CD14-positive monocyte (primary cell): ENCODE results near the gene VEGFC. TPM values are rescaled to one million over a fixed set of nuclear protein-coding genes. Genes with fewer than 3 reads are reported as not detected.
A peak's percentile ranks its signal among the peaks of the same experiment; 100 is the strongest.

ENCODE experiments used
- DNase-seq, 3 donors: peaks; one replicate each; pipeline ENCODE4 v3.0.0-alpha.2; 2011 to 2022
- H2AFZ ChIP-seq: 2 replicates; pipeline ENCODE4 v1.6.0; 2012; ENCODE audit warnings: mild to moderate bottlenecking, low read depth, low read length, inconsistent platforms; ENCODE audit not compliant: insufficient read depth, poor library complexity, severe bottlenecking
- H3K27ac ChIP-seq, 2 donors: 1 replicate in 1 of 2; 2 replicates in 1 of 2; pipeline ENCODE4 v1.5.1; 2012 to 2013; ENCODE audit warnings: low read length in 2 of 2, control low read depth in 1 of 2, inconsistent platforms in 1 of 2, low read depth in 1 of 2, mild to moderate bottlenecking in 1 of 2
- H3K27me3 ChIP-seq, 2 donors: one replicate each; pipeline versions ENCODE4 v1.6.0 to v1.6.1; 2011 to 2013; ENCODE audit warnings: low read length in 2 of 2; ENCODE audit not compliant: control insufficient read depth in 2 of 2, insufficient read depth in 2 of 2
- H3K36me3 ChIP-seq, 2 donors: replicated peaks in 1 of 2; 1 replicate in 1 of 2; 2 replicates in 1 of 2; pipeline versions ENCODE4 v1.5.1 to v1.6.1; 2012 to 2013; ENCODE audit warnings: low read length in 2 of 2, control low read depth in 1 of 2, inconsistent platforms in 1 of 2, mild to moderate bottlenecking in 1 of 2; ENCODE audit not compliant: insufficient read depth in 2 of 2, control insufficient read depth in 1 of 2
- H3K4me1 ChIP-seq, 2 donors: 1 replicate in 1 of 2; 2 replicates in 1 of 2; pipeline versions ENCODE4 v1.5.1 to v1.6.1; 2012 to 2013; ENCODE audit warnings: low read length in 2 of 2, control low read depth in 1 of 2, inconsistent platforms in 1 of 2, mild to moderate bottlenecking in 1 of 2, moderate library complexity in 1 of 2; ENCODE audit not compliant: insufficient read depth in 2 of 2, control insufficient read depth in 1 of 2
- H3K4me2 ChIP-seq: replicated peaks from 2 replicates; pipeline ENCODE3; 2012; ENCODE audit warnings: low read length, moderate library complexity, mild to moderate bottlenecking; ENCODE audit not compliant: poor library complexity, severe bottlenecking; ENCODE audit errors: extremely low read depth
- H3K4me3 ChIP-seq, 3 experiments: fragments of 200-600 bp in 1 of 3; sonication (generic) in 1 of 3; replicated peaks in 1 of 3; 1 replicate in 2 of 3; 2 replicates in 1 of 3; pipeline ENCODE4 v1.5.1; 2011 to 2013; ENCODE audit warnings: low read length in 3 of 3, mild to moderate bottlenecking in 3 of 3, control low read depth in 2 of 3, low read depth in 2 of 3, inconsistent platforms in 1 of 3, moderate library complexity in 1 of 3
- H3K79me2 ChIP-seq: 2 replicates; pipeline ENCODE4 v1.6.0; 2012; ENCODE audit warnings: mild to moderate bottlenecking, control low read depth, inconsistent platforms, low read length, moderate library complexity; ENCODE audit not compliant: insufficient read depth
- H3K9ac ChIP-seq: 2 replicates; pipeline ENCODE4 v1.6.0; 2017; ENCODE audit warnings: low read length, mild to moderate bottlenecking; ENCODE audit not compliant: insufficient read depth, poor library complexity, severe bottlenecking
- H3K9me3 ChIP-seq, 2 donors: replicated peaks in 1 of 2; 1 replicate in 1 of 2; 2 replicates in 1 of 2; pipeline versions ENCODE4 v1.5.1 to v1.6.1; 2012 to 2013; ENCODE audit warnings: low read length in 2 of 2, control low read depth in 1 of 2; ENCODE audit not compliant: control insufficient read depth in 1 of 2, insufficient read depth in 1 of 2
- H4K20me1 ChIP-seq: 2 replicates; pipeline ENCODE4 v1.6.0; 2012; ENCODE audit warnings: mild to moderate bottlenecking, low read length, control low read depth, moderate library complexity; ENCODE audit not compliant: insufficient read depth
- H3K27ac Mint-ChIP-seq, 7 donors: one replicate each; pipeline ENCODE4 v1.8.0; 2020; ENCODE audit warnings: mild to moderate bottlenecking in 7 of 7, mixed read lengths in 7 of 7, moderate library complexity in 6 of 7, inconsistent platforms in 2 of 7
- H3K27me3 Mint-ChIP-seq, 3 donors: one replicate each; pipeline ENCODE4 v1.8.0; 2021 to 2022; ENCODE audit warnings: low read depth in 3 of 3, mild to moderate bottlenecking in 3 of 3, mixed read lengths in 3 of 3, moderate library complexity in 3 of 3, inconsistent platforms in 1 of 3
- H3K36me3 Mint-ChIP-seq, 2 donors: one replicate each; pipeline ENCODE4 v1.8.0; 2020; ENCODE audit warnings: mixed read lengths in 2 of 2, inconsistent platforms in 1 of 2, mild to moderate bottlenecking in 1 of 2
- H3K4me1 Mint-ChIP-seq: one replicate; pipeline ENCODE4 v1.8.0; 2020; ENCODE audit warnings: mild to moderate bottlenecking, mixed read lengths
- H3K4me3 Mint-ChIP-seq, 2 donors: one replicate each; pipeline ENCODE4 v1.8.0; 2020; ENCODE audit warnings: mild to moderate bottlenecking in 2 of 2, mixed read lengths in 2 of 2, moderate library complexity in 1 of 2
- H3K9me3 Mint-ChIP-seq, 7 donors: one replicate each; pipeline ENCODE4 v1.8.0; 2020 to 2022; ENCODE audit warnings: mixed read lengths in 7 of 7, mild to moderate bottlenecking in 6 of 7, moderate library complexity in 6 of 7, inconsistent platforms in 2 of 7
- WGBS: methylation state at CpG from one replicate; pipeline ENCODE4 v1.1.5; 2013; ENCODE audit warnings: missing lambda C conversion rate; ENCODE audit not compliant: insufficient coverage; 5-methylcytosine and 5-hydroxymethylcytosine counted together
- intact Hi-C, 2 donors: fragments of 100-400 bp; cut with micrococcal nuclease; formaldehyde crosslinking; loops; one replicate each; pipeline versions ENCODE4 v1.15.0 to v1.15.1; 2023
- polyA plus RNA-seq, 3 donors: library from polyadenylated mRNA; depleted of rRNA in 1 of 3; unstranded in 2 of 3; stranded (reverse) in 1 of 3; fragments of 300-500 nt in 2 of 3; fragments of >200 nt in 1 of 3; fragmentation: Illumina TruSeq in 2 of 3; gene quantifications; 1 replicate in 2 of 3; 2 replicates in 1 of 3; pipeline ENCODE4 v1.2.3, GENCODE V29; 2012 to 2021
- TF ChIP-seq, protein P1 (sequence below): fragments of 200-600 bp; IDR thresholded peaks from one replicate; pipeline ENCODE4 v1.8.0; 2022; ENCODE audit warnings: antibody characterized with exemption, mild to moderate bottlenecking

The VEGFC gene
- polyA plus RNA-seq, 3 donors = not detected

DNA sequence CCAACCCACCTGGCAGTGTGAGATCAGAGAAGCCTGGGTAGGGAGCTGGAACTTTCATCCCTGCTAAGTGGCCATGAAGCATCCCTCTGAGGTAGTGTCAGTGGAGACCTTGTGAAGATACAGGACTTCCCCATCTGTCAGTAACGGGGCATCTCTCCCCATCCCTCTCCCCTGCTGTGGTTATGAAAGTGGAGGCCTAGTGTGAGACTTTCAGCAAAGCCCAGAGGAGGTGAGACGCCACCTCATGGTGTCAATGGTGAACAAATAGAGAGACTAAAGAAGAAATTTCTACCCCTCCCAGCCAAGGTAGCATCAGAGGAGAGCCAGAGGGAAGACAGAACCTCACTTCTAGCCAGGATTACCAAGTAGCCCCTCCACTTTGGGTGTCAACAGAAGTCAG, 150.2 kb downstream of the VEGFC start:
- no peaks in the 10 kb centered on the region for H3K27me3 Mint-ChIP-seq
- no peak overlapping the region for H3K4me3 ChIP-seq
- no peak for DNase-seq
- H3K27me3 ChIP-seq = no peaks in the 10 kb centered on the region
- no peaks in the 10 kb centered on the region for H4K20me1 ChIP-seq
- H3K36me3 Mint-ChIP-seq = no peaks in the 10 kb centered on the region
- H3K4me1 Mint-ChIP-seq = no peaks in the 10 kb centered on the region
- no peak overlapping the region for H3K4me2 ChIP-seq
- intact Hi-C loops = no loop called here
- WGBS = no CpG with 5 or more reads among the region's 2 CpGs
- no peak overlapping the region for H3K27ac ChIP-seq
- no peak overlapping the region for H2AFZ ChIP-seq
- H3K4me1 ChIP-seq = no peaks in the 10 kb centered on the region
- H3K9me3 Mint-ChIP-seq = peaks cover 0 to 5% (median 2%) of the 10 kb centered on the region in 7 donors
- no peak overlapping the region for H3K9ac ChIP-seq
- H3K27ac Mint-ChIP-seq = peak overlapping the region in 1 of 7 donors; percentile 46
- H3K9me3 ChIP-seq = no peaks in the 10 kb centered on the region
- no peak overlapping the region for H3K4me3 Mint-ChIP-seq
- no peaks in the 10 kb centered on the region for H3K36me3 ChIP-seq
- TF ChIP-seq, protein P1, sequence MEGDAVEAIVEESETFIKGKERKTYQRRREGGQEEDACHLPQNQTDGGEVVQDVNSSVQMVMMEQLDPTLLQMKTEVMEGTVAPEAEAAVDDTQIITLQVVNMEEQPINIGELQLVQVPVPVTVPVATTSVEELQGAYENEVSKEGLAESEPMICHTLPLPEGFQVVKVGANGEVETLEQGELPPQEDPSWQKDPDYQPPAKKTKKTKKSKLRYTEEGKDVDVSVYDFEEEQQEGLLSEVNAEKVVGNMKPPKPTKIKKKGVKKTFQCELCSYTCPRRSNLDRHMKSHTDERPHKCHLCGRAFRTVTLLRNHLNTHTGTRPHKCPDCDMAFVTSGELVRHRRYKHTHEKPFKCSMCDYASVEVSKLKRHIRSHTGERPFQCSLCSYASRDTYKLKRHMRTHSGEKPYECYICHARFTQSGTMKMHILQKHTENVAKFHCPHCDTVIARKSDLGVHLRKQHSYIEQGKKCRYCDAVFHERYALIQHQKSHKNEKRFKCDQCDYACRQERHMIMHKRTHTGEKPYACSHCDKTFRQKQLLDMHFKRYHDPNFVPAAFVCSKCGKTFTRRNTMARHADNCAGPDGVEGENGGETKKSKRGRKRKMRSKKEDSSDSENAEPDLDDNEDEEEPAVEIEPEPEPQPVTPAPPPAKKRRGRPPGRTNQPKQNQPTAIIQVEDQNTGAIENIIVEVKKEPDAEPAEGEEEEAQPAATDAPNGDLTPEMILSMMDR = no peak
- no peaks in the 10 kb centered on the region for H3K79me2 ChIP-seq

DNA sequence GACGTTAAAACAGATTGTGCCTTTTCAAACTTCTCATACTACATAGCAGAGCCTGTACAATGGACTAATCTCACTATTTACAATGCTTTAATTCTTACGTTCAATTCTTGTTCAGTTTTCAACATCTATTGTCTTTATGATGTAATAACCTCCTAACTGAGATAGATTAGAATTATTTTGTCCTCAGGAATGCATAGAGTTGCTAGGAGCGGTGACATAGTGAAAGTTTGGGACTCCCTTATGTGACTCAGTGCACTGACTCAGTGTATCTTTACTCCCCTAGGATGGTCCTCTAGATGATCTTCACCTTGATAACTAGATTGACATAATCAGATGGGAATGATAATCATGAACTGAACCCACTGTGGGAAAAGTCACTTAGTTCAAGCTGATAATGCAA, 151.5 kb downstream of the VEGFC start:
- no peaks in the 10 kb centered on the region for H3K27me3 ChIP-seq
- no peaks in the 10 kb centered on the region for H3K27me3 Mint-ChIP-seq
- TF ChIP-seq, protein P1 = no peak
- H3K4me1 ChIP-seq = no peaks in the 10 kb centered on the region
- no peaks in the 10 kb centered on the region for H3K79me2 ChIP-seq
- 86% methylated on average over 1 of the region's 3 CpGs for WGBS
- H3K4me3 Mint-ChIP-seq = no peak overlapping the region
- H3K36me3 Mint-ChIP-seq = no peaks in the 10 kb centered on the region
- H4K20me1 ChIP-seq = no peaks in the 10 kb centered on the region
- no peak overlapping the region for H3K27ac ChIP-seq
- H3K4me2 ChIP-seq = no peak overlapping the region
- H3K9ac ChIP-seq = no peak overlapping the region
- H3K27ac Mint-ChIP-seq = no peak overlapping the region
- H3K4me3 ChIP-seq = no peak overlapping the region
- no peak overlapping the region for H2AFZ ChIP-seq
- H3K4me1 Mint-ChIP-seq = no peaks in the 10 kb centered on the region
- peaks cover 0 to 5% (median 2%) of the 10 kb centered on the region in 7 donors for H3K9me3 Mint-ChIP-seq
- DNase-seq = no peak
- H3K36me3 ChIP-seq = no peaks in the 10 kb centered on the region
- no peaks in the 10 kb centered on the region for H3K9me3 ChIP-seq
- intact Hi-C loops = no loop called here
